Occipital lobe (tissue), 3 donors: ENCODE results near the gene SMG6. TPM values are rescaled to one million over a fixed set of nuclear protein-coding genes. Genes with fewer than 3 reads are reported as not detected.

Experiments
- DNase-seq: peaks from one replicate; lab custom pipeline; 2025; lab: John Stamatoyannopoulos, UW
- small RNA-seq: library from RNA; depleted of rRNA; stranded (forward); fragments of <200 nt; gene quantifications from one replicate; pipeline ENCODE3, GENCODE V24; 2014
- total RNA-seq: library from RNA; depleted of rRNA; stranded (reverse); fragments of >200 nt; gene quantifications from one replicate; pipeline ENCODE4 v1.2.3, GENCODE V29; 2014

SMG6 gene
- total RNA-seq, 1 donor from 2014 or later: 19.8 TPM

GRCh38 chr17:2012499-2012898, 291.1 kb downstream of the SMG6 start:
- DNase-seq: no peak

- DNase-seq: no peak
Observed at GRCh38 chr17:2011411-2012371, 291.9 kb downstream of the SMG6 start.

Small RNA genes within 50 kb of the gene (small RNA-seq; reads per million reads assigned to genes)
- gene AC090617.6 (not detected), gene AC090617.7 (not detected), gene AC090617.8 (not detected), gene AC090617.9 (not detected), gene MIR132 (28.8 reads per million, percentile 94 among the genes with 10 or more reads in this experiment), gene MIR212 (23.5 reads per million, percentile 94 among the genes with 10 or more reads in this experiment), gene OVCA2 (not detected), gene RN7SL624P (not detected), gene SNORD91A (630 reads per million, percentile 98 among the genes with 10 or more reads in this experiment), gene SNORD91B (83.8 reads per million, percentile 96 among the genes with 10 or more reads in this experiment)

Other genes with a start within 250 kb of the SMG6 start
- 3.1 TPM for gene HIC1, start 248.7 kb downstream of the SMG6 start, total RNA-seq
- 57.9 TPM for gene SRR, start 165 bp upstream of the SMG6 start, total RNA-seq
- 26.5 TPM for gene TSR1, start 32.7 kb upstream of the SMG6 start, total RNA-seq
- gene SGSM2, start 33.7 kb upstream of the SMG6 start, total RNA-seq: 63.5 TPM
- 7.6 TPM for gene MNT, start 97.3 kb upstream of the SMG6 start, total RNA-seq
- 17.0 TPM for gene METTL16, start 208.1 kb upstream of the SMG6 start, total RNA-seq